HEK293 (cell line): ENCODE measurements around the gene WWOX.

ENCODE experiments used
- CTCF ChIA-PET: fragments of 350-600 bp; formaldehyde crosslinking; extraction: SDS; loops from one replicate; lab custom pipeline; 2021; ENCODE audit warnings: antibody characterized with exemption; lab: Yijun Ruan, JAX
- POLR2A ChIA-PET: fragments of 300-600 bp; formaldehyde crosslinking; extraction: SDS; loops from one replicate; lab custom pipeline; 2020; ENCODE audit warnings: antibody characterized with exemption, inconsistent platforms; lab: Yijun Ruan, JAX
- H3K27ac ChIP-seq: fragments of 200-500 bp; sonication (Bioruptor generic); 2 replicates; pipeline ENCODE4 v1.5.1; 2014; ENCODE audit warnings: low read depth, low read length, control low read depth, inconsistent platforms; ENCODE audit errors: extremely low read depth
- H3K36me3 ChIP-seq, 2 experiments: fragments of 200-500 bp in 1 of 2; sonication (Bioruptor generic) in 1 of 2; 1 replicate in 1 of 2; 2 replicates in 1 of 2; pipeline ENCODE4 v1.5.1; 2014 to 2017; ENCODE audit warnings: inconsistent platforms in 2 of 2, low read length in 2 of 2; ENCODE audit not compliant: control insufficient read depth in 2 of 2, insufficient read depth in 1 of 2
- H3K4me1 ChIP-seq: fragments of 200-500 bp; sonication (Bioruptor generic); 2 replicates; pipeline ENCODE4 v1.5.1; 2014; ENCODE audit warnings: mild to moderate bottlenecking, low read length, inconsistent platforms; ENCODE audit not compliant: control insufficient read depth, insufficient read depth
- H3K4me3 ChIP-seq: 2 replicates; pipeline ENCODE4 v1.5.1; 2011; ENCODE audit warnings: low read depth, mild to moderate bottlenecking, control low read depth, low read length, moderate library complexity
- H3K9me3 ChIP-seq: fragments of 200-500 bp; sonication (Bioruptor generic); 2 replicates; pipeline ENCODE4 v1.5.1; 2014; ENCODE audit warnings: low read depth, low read length, inconsistent platforms; ENCODE audit not compliant: control insufficient read depth, insufficient read depth
- AEBP2 ChIP-seq: fragments of 450-650 bp; formaldehyde crosslinking; IDR thresholded peaks from 2 replicates; pipeline ENCODE4 v1.5.1; 2016; ENCODE audit warnings: missing biosample characterization, missing genetic modification characterization, borderline replicate concordance
- GLIS1 ChIP-seq: fragments of 450-650 bp; formaldehyde crosslinking; IDR thresholded peaks from 2 replicates; pipeline ENCODE4 v1.5.1; 2016; ENCODE audit warnings: missing biosample characterization, missing genetic modification characterization
- MYNN ChIP-seq: fragments of 450-650 bp; formaldehyde crosslinking; IDR thresholded peaks from 2 replicates; pipeline ENCODE4 v1.5.1; 2016; ENCODE audit warnings: missing biosample characterization, missing genetic modification characterization, borderline replicate concordance
- ZBTB48 ChIP-seq: fragments of 450-650 bp; formaldehyde crosslinking; IDR thresholded peaks from 2 replicates; pipeline ENCODE4 v1.5.1; 2016; ENCODE audit warnings: missing biosample characterization, missing genetic modification characterization
- ZNF18 ChIP-seq: fragments of 450-650 bp; formaldehyde crosslinking; IDR thresholded peaks from 2 replicates; pipeline ENCODE4 v1.5.1; 2016; ENCODE audit warnings: missing biosample characterization, missing genetic modification characterization
- ZNF266 ChIP-seq: fragments of 450-650 bp; formaldehyde crosslinking; IDR thresholded peaks from 2 replicates; pipeline ENCODE4 v1.5.1; 2016; ENCODE audit warnings: missing biosample characterization, missing genetic modification characterization, low read depth
- ZNF292 ChIP-seq: fragments of 450-650 bp; formaldehyde crosslinking; IDR thresholded peaks from 2 replicates; pipeline ENCODE4 v1.5.1; 2016; ENCODE audit warnings: low read depth, missing biosample characterization, missing genetic modification characterization, borderline replicate concordance
- ZNF302 ChIP-seq: fragments of 450-650 bp; formaldehyde crosslinking; IDR thresholded peaks from 2 replicates; pipeline ENCODE4 v1.5.1; 2016; ENCODE audit warnings: missing biosample characterization, missing genetic modification characterization, low read depth
- ZNF473 ChIP-seq: fragments of 450-650 bp; formaldehyde crosslinking; IDR thresholded peaks from 2 replicates; pipeline ENCODE4 v1.5.1; 2017; ENCODE audit warnings: missing biosample characterization, missing genetic modification characterization
- ZNF510 ChIP-seq: fragments of 450-650 bp; formaldehyde crosslinking; IDR thresholded peaks from 2 replicates; pipeline ENCODE4 v1.5.1; 2018; ENCODE audit warnings: mild to moderate bottlenecking, missing genetic modification characterization, missing biosample characterization; ENCODE audit not compliant: insufficient replicate concordance
- ZNF549 ChIP-seq: fragments of 450-650 bp; IDR thresholded peaks from 2 replicates; pipeline ENCODE4 v1.5.1; 2018; ENCODE audit warnings: missing biosample characterization, missing genetic modification characterization, mild to moderate bottlenecking, inconsistent platforms, moderate library complexity
- ZNF558 ChIP-seq: fragments of 450-650 bp; formaldehyde crosslinking; IDR thresholded peaks from 2 replicates; pipeline ENCODE4 v1.5.1; 2016; ENCODE audit warnings: missing biosample characterization, missing genetic modification characterization
- ZNF580 ChIP-seq: fragments of 450-650 bp; formaldehyde crosslinking; IDR thresholded peaks from 2 replicates; pipeline ENCODE4 v1.5.1; 2016; ENCODE audit warnings: missing biosample characterization, missing genetic modification characterization
- ZNF621 ChIP-seq: fragments of 450-650 bp; formaldehyde crosslinking; IDR thresholded peaks from 2 replicates; pipeline ENCODE4 v1.5.1; 2017; ENCODE audit warnings: missing biosample characterization, missing genetic modification characterization
- ZNF660 ChIP-seq: fragments of 450-650 bp; IDR thresholded peaks from 2 replicates; pipeline ENCODE4 v1.5.1; 2018; ENCODE audit warnings: missing biosample characterization, mild to moderate bottlenecking, missing genetic modification characterization
- ZNF704 ChIP-seq: fragments of 450-650 bp; formaldehyde crosslinking; IDR thresholded peaks from 2 replicates; pipeline ENCODE4 v1.5.1; 2016; ENCODE audit warnings: missing biosample characterization, missing genetic modification characterization
- ZNF747 ChIP-seq: fragments of 450-650 bp; formaldehyde crosslinking; IDR thresholded peaks from 2 replicates; pipeline ENCODE4 v1.5.1; 2016; ENCODE audit warnings: missing biosample characterization, missing genetic modification characterization
- ZNF776 ChIP-seq: fragments of 450-650 bp; formaldehyde crosslinking; IDR thresholded peaks from 2 replicates; pipeline ENCODE4 v1.5.0; 2017; ENCODE audit warnings: missing biosample characterization, missing genetic modification characterization, borderline replicate concordance
- ZNF791 ChIP-seq: fragments of 450-650 bp; formaldehyde crosslinking; IDR thresholded peaks from 2 replicates; pipeline ENCODE4 v1.5.1; 2016; ENCODE audit warnings: missing biosample characterization, missing genetic modification characterization
- ZNF830 ChIP-seq: fragments of 450-650 bp; IDR thresholded peaks from 2 replicates; pipeline ENCODE4 v1.5.0; 2018; ENCODE audit warnings: missing biosample characterization, missing genetic modification characterization, low read depth, mild to moderate bottlenecking, moderate library complexity
- ZNF837 ChIP-seq: fragments of 450-650 bp; formaldehyde crosslinking; IDR thresholded peaks from 2 replicates; pipeline ENCODE4 v1.5.1; 2016; ENCODE audit warnings: missing biosample characterization, missing genetic modification characterization
- ZSCAN30 ChIP-seq: fragments of 450-650 bp; IDR thresholded peaks from 2 replicates; pipeline ENCODE4 v1.5.1; 2018; ENCODE audit warnings: missing biosample characterization, mild to moderate bottlenecking, missing genetic modification characterization, moderate library complexity

Gene WWOX

GRCh38 chr16:78675312-78675711 lies 575.9 kb downstream of the WWOX start (continued):
- no peak for TF ChIP-seq ZNF18 (tag by site-specific recombination)
- TF ChIP-seq ZNF549 (tag by site-specific recombination) = no peak
- TF ChIP-seq GLIS1 = no peak
- no peak for TF ChIP-seq ZNF558
- TF ChIP-seq ZNF704 (tag by site-specific recombination) = no peak
- TF ChIP-seq ZNF266 (tag by site-specific recombination) = no peak
- no peak for TF ChIP-seq ZNF473 (tag by site-specific recombination)
- TF ChIP-seq ZBTB48 (tag by site-specific recombination) = no peak
- TF ChIP-seq ZNF776 (tag by site-specific recombination) = no peak
- no peak for TF ChIP-seq ZNF621
- TF ChIP-seq ZNF292 (tag by site-specific recombination) = no peak
- TF ChIP-seq ZNF837 = no peak
- TF ChIP-seq, all 188 proteins: peak for 7

- POLR2A ChIA-PET = no interaction called here
Observed at GRCh38 chr16:78675951-78676792, 576.7 kb downstream of the WWOX start.

More at GRCh38 chr16:78675951-78676792, 576.7 kb downstream of the WWOX start:
- no peaks in the 10 kb centered on the region for H3K4me1 ChIP-seq
- CTCF ChIA-PET = no interaction called here
- TF ChIP-seq ZNF830 = no peak
- TF ChIP-seq ZNF660 = no peak
- no peak for TF ChIP-seq ZNF580
- no peak for TF ChIP-seq ZNF510 (tag by site-specific recombination)
- no peak for TF ChIP-seq AEBP2 (tag by site-specific recombination)
- TF ChIP-seq ZSCAN30 (tag by site-specific recombination) = no peak
- no peak for TF ChIP-seq ZNF302 (tag by site-specific recombination)
- no peak for TF ChIP-seq ZNF791 (tag by site-specific recombination)
- TF ChIP-seq ZNF747 (tag by site-specific recombination) = no peak
- no peak for TF ChIP-seq MYNN
- TF ChIP-seq, all 188 proteins: peak for 0
- Histone ChIP-seq H3K4me3 (no peak overlapping the region), H3K27ac (no peak overlapping the region), H3K36me3 (no peaks in the 10 kb centered on the region), H3K9me3 (no peaks in the 10 kb centered on the region)
